ENCODE measurements around the gene ARFGAP1. TPM values are rescaled to one million over a fixed set of nuclear protein-coding genes. Genes with fewer than 3 reads are reported as not detected.

ARFGAP1 gene
- total RNA-seq, 1 donor from 2014 or later, result 128 TPM

DNA sequence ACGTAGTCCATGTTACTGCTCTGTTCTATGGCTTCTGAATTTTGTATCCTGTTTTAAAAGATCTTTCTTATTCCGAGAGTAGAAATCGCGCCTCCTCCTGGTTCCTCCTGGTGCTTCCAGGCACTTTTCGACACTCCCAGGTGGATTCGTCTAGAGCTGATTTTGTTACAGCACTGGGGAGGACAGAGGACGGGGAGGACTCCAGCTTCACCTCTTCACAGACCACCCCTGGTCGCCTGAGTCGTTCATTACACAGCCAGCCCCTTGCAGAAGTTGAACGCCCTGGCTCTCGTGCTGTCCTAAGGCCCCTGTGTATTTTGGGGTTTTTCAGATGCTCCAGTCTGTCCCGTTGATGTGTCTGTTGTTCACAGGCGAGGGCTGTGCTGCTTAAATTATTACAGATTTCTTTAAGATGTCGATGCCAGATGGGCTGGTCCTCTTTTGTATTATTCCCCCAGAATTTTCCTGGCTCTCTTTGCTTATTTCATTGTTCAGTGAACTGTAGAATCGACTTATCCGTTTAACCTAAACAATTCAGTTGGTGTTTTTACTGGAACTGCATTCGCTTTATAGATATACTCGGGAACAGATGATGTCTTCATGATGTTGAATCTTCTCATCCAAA lies 50.9 kb downstream of the ARFGAP1 start:
- TF ChIP-seq, protein P1, sequence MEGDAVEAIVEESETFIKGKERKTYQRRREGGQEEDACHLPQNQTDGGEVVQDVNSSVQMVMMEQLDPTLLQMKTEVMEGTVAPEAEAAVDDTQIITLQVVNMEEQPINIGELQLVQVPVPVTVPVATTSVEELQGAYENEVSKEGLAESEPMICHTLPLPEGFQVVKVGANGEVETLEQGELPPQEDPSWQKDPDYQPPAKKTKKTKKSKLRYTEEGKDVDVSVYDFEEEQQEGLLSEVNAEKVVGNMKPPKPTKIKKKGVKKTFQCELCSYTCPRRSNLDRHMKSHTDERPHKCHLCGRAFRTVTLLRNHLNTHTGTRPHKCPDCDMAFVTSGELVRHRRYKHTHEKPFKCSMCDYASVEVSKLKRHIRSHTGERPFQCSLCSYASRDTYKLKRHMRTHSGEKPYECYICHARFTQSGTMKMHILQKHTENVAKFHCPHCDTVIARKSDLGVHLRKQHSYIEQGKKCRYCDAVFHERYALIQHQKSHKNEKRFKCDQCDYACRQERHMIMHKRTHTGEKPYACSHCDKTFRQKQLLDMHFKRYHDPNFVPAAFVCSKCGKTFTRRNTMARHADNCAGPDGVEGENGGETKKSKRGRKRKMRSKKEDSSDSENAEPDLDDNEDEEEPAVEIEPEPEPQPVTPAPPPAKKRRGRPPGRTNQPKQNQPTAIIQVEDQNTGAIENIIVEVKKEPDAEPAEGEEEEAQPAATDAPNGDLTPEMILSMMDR (conservative IDR thresholded peaks at IDR 0.05), result no peak
- H3K9me3 Mint-ChIP-seq, result no peaks in the 10 kb centered on the region
- H3K27me3 Mint-ChIP-seq (ENCODE audit: low read depth), result no peaks in the 10 kb centered on the region
- H3K4me3 Mint-ChIP-seq, result no peak overlapping the region
- H3K4me1 Mint-ChIP-seq, result peaks cover 5% of the 10 kb centered on the region
- H3K36me3 Mint-ChIP-seq (ENCODE audit: low read depth), result no peaks in the 10 kb centered on the region
- DNase-seq (ENCODE audit: low read depth, low spot score), result no peak
- H3K27ac Mint-ChIP-seq (ENCODE audit: unreplicated experiment), result no peak overlapping the region

DNA sequence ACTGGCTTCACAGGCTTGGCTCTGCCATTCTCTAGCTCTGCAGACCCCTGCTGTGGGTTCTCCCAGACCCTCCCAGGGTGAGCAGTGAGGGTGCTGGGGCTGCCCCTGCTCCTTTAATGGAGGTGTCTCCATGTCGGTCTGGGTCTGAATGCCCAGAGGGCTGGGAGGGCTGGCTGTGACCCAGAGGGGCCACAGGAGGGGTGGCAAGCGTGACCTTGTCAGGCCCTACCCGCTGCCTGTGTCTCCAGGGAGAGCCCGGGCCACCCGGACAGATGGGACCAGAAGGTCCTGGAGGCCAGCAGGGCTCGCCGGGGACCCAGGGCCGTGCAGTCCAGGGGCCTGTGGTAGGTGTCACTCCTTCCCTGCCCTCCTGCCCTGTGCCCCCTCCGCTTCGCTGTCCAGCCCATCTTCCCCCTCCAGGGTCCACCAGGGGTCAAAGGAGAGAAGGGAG lies 52.4 kb downstream of the ARFGAP1 start:
- Mint-ChIP-seq H3K27me3 (ENCODE audit: low read depth) (no peaks in the 10 kb centered on the region), H3K4me3 (no peak overlapping the region), H3K4me1 (peaks cover 5% of the 10 kb centered on the region), H3K9me3 (no peaks in the 10 kb centered on the region), H3K27ac (ENCODE audit: unreplicated experiment) (no peak overlapping the region), H3K36me3 (ENCODE audit: low read depth) (no peaks in the 10 kb centered on the region)
- TF ChIP-seq, protein P1 (conservative IDR thresholded peaks at IDR 0.05), result no peak
- no peak for DNase-seq (ENCODE audit: low read depth, low spot score)

DNA sequence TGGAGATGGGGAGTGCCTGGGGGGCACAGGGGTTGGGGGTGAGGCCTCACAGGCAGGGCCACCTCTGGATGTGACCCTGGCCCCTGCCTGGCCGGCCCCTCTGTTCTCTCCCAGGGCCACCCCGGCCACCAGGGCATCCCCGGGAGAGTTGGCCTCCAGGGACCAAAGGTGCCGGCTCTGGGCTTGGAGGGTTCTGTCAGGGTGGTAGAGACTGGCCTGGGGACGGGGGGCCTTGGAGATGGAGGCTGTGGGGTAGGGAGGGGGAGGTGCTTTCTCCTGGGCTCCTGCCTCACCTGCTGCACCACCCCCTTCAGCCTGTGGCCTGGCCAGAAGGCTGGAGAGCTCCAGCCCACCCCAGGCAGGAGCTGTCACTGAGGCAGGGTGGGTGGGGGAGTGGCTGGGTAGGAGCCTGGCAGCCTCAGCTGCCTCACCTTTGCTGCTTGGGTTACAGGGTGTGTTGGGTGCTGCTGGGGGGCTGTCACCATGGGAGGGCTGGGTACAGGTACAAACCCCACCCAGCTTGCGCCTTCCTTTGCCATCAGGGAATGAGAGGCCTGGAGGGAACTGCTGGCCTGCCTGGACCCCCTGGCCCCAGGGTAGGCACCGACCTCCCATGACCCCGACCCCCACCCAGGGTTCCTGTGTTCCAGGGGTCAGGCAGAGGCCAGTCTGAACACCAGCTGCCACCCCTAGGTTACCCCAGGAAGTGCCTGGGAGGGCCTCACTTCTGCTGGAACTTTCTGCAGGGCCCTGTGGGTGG lies 53.1 kb downstream of the ARFGAP1 start:
- TF ChIP-seq, protein P1 (conservative IDR thresholded peaks at IDR 0.05), result no peak
- Mint-ChIP-seq H3K4me1 (peaks cover 5% of the 10 kb centered on the region), H3K36me3 (ENCODE audit: low read depth) (no peaks in the 10 kb centered on the region), H3K27ac (ENCODE audit: unreplicated experiment) (no peak overlapping the region), H3K27me3 (ENCODE audit: low read depth) (no peaks in the 10 kb centered on the region), H3K4me3 (no peak overlapping the region), H3K9me3 (no peaks in the 10 kb centered on the region)
- no peak for DNase-seq (ENCODE audit: low read depth, low spot score)

DNA sequence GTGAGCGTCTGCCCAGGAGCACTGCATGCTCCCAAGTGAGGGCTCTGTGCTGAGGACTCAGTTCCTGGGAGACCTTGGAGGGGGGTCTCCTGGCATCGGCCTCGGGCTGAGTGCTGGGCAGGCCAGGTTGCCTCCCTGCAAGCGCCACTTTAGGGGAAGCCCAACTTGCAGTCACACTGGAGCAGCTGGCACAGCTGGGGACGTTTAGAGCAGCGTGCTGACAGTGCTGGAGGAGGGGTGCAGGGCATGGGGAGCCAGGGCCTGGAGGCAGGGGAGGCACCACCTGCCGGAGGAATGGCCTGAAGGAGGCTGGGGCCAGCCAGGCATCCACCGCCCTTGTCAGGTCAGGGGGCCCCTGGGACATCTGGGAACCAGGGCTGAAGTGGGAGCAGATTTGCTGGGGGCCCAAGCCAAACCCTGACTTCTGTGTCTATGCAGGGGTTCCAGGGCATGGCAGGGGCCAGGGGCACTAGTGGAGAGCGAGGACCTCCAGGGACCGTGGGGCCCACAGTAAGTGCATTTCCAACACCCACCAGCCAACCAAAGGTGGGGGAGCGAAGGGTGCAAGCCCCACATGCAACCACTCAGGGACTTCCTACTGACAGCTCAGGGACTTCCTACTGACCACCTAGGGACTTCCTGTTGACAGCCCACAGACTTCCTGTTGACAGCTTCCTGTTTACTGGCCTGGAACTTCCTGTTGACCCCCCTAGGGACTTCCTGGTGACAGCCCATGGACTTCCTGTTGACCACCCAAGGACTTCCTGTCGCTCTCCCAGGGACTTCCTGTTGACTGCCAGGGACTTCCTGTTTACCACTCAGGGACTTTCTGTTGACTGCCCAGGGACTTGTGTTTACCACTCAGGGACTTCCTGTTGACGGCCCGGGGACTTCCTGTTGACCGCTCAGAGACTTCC lies 54.0 kb downstream of the ARFGAP1 start:
- peaks cover 1% of the 10 kb centered on the region for H3K9me3 Mint-ChIP-seq
- H3K27me3 Mint-ChIP-seq (ENCODE audit: low read depth), result no peaks in the 10 kb centered on the region
- H3K36me3 Mint-ChIP-seq (ENCODE audit: low read depth), result peaks cover 2% of the 10 kb centered on the region
- no peak overlapping the region for H3K27ac Mint-ChIP-seq (ENCODE audit: unreplicated experiment)
- TF ChIP-seq, protein P1 (conservative IDR thresholded peaks at IDR 0.05), result no peak
- H3K4me3 Mint-ChIP-seq, result no peak overlapping the region
- H3K4me1 Mint-ChIP-seq, result peaks cover 7% of the 10 kb centered on the region
- DNase-seq (ENCODE audit: low read depth, low spot score), result no peak

DNA sequence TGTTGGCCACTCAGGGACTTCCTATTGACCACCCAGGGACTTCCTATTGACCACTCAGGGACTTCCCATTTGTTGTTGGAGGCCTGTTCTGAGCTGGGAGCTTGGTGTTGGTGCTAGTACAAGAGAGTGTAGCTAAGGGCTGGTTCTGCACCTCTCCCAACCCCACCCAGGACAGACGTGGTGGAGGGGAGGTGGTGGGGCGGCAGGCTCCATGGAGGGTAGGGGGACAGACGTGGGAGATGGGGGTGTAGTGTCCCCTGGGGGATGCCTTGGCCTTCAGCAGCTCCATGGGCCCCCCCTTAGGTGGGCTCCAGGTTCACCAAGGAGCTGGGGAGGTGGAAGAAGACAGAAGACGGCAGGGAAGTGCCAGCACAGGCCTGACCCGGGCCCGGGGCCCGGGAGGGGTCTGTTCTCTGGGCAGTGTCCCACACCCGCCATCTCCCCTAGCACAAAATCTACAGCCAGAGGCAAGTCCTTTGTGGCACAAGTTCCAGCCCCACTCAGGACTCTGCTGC lies 54.7 kb downstream of the ARFGAP1 start:
- H3K27ac Mint-ChIP-seq (ENCODE audit: unreplicated experiment), result no peak overlapping the region
- peaks cover 10% of the 10 kb centered on the region for H3K4me1 Mint-ChIP-seq
- H3K27me3 Mint-ChIP-seq (ENCODE audit: low read depth), result no peaks in the 10 kb centered on the region
- H3K4me3 Mint-ChIP-seq, result no peak overlapping the region
- H3K36me3 Mint-ChIP-seq (ENCODE audit: low read depth), result peaks cover 6% of the 10 kb centered on the region
- H3K9me3 Mint-ChIP-seq, result peaks cover 6% of the 10 kb centered on the region
- TF ChIP-seq, protein P1 (conservative IDR thresholded peaks at IDR 0.05), result no peak
- DNase-seq (ENCODE audit: low read depth, low spot score), result no peak
